Right cardiac atrium (tissue), 5 donors: ENCODE data around the gene GPR39. TPM values are rescaled to one million over a fixed set of nuclear protein-coding genes. Genes with fewer than 3 reads are reported as not detected.

Experiments
- ATAC-seq, 2 donors: fragments of 200-7000 bp; cut with Tn5 transposase; one replicate each; pipeline versions ENCODE4 v1.8.0 to v1.9.1; 2020; ENCODE audit warnings: moderate library complexity in 2 of 2, mild to moderate bottlenecking in 1 of 2
- DNase-seq, 3 donors: peaks; one replicate each; pipeline ENCODE4 v3.0.0-alpha.2; 2020
- H3K27ac ChIP-seq: one replicate; pipeline ENCODE4 v1.5.1; 2013; ENCODE audit warnings: mild to moderate bottlenecking, low read length, control low read depth, moderate library complexity
- H3K27me3 ChIP-seq: one replicate; pipeline ENCODE4 v1.6.1; 2013; ENCODE audit not compliant: control insufficient read depth, insufficient read depth
- H3K4me1 ChIP-seq: one replicate; pipeline ENCODE4 v1.6.1; 2013; ENCODE audit warnings: low read length; ENCODE audit not compliant: control insufficient read depth, insufficient read depth
- H3K4me3 ChIP-seq: one replicate; pipeline ENCODE4 v1.5.1; 2013; ENCODE audit warnings: low read length, control low read depth
- H3K9me3 ChIP-seq: one replicate; pipeline ENCODE4 v1.6.1; 2013; ENCODE audit warnings: low read length; ENCODE audit not compliant: control insufficient read depth
- WGBS: extraction: QIAGEN DNeasy Blood & Tissue Kit; methylation state at CpG from one replicate; pipeline ENCODE4 v1.1.7; 2013; 5-methylcytosine and 5-hydroxymethylcytosine counted together
- intact Hi-C, 4 donors: fragments of 100-400 bp; cut with DNase I; formaldehyde crosslinking; loops; one replicate each; pipeline versions ENCODE4 v1.11.0 to v1.14.0; 2022 to 2023
- polyA plus RNA-seq: library from polyadenylated mRNA; stranded (reverse); fragments of 200-250 nt; gene quantifications from one replicate; pipeline ENCODE4 v1.2.3, GENCODE V29; 2013
- total RNA-seq, 4 donors: library from RNA; stranded (reverse); fragmentation: NEBNext Ultra II Directional; extraction: Animal tissue kit (Norgen Biotek cat#: 25700); gene quantifications; one replicate each; pipeline ENCODE4 v1.2.1, GENCODE V29; 2021
- donor health status: healthy with polysubstance abuse.
- donor health status: DM: no; HTN: yes; CAD: no.
- donor health status: DM: no; HTN: no; CAD: no.
- donor health status: DM: no; HTN: yes; CAD: no; lungs with severe emphysema.
- donor health status: DM: yes; HTN: yes; CAD: no.

Gene GPR39
- total and polyA plus RNA-seq, 5 donors: not detected

- 64% methylated on average over 9 of the region's 9 CpGs for WGBS
- no peak overlapping the region for H3K27ac ChIP-seq
- no peaks in the 10 kb centered on the region for H3K9me3 ChIP-seq
- no peaks in the 10 kb centered on the region for H3K27me3 ChIP-seq
- intact Hi-C loops: no loop called here
- ATAC-seq (no peak), DNase-seq (no peak)
- H3K4me1 ChIP-seq: no peaks in the 10 kb centered on the region
- no peak overlapping the region for H3K4me3 ChIP-seq
Observed at GRCh38 chr2:132623096-132623839, 206.7 kb downstream of the GPR39 start.

- H3K27ac ChIP-seq: no peak overlapping the region
- WGBS: 75% methylated on average over 3 of the region's 3 CpGs
- H3K4me1 ChIP-seq: no peaks in the 10 kb centered on the region
- H3K27me3 ChIP-seq: no peaks in the 10 kb centered on the region
- H3K9me3 ChIP-seq: no peaks in the 10 kb centered on the region
- H3K4me3 ChIP-seq: no peak overlapping the region
- ATAC-seq (no peak), DNase-seq (no peak)
- intact Hi-C loops: no loop called here
Observed at GRCh38 chr2:132627536-132627935, 210.9 kb downstream of the GPR39 start.

- Histone ChIP-seq H3K27ac (no peak overlapping the region), H3K4me1 (no peaks in the 10 kb centered on the region), H3K27me3 (no peaks in the 10 kb centered on the region), H3K9me3 (no peaks in the 10 kb centered on the region), H3K4me3 (no peak overlapping the region)
- no peak for DNase-seq
- ATAC-seq: no peak
- intact Hi-C loops: no loop called here
- WGBS: 67% methylated on average over 6 of the region's 6 CpGs
Observed at GRCh38 chr2:132632000-132632649, 215.5 kb downstream of the GPR39 start.

GRCh38 chr2:132633635-132634034 lies 217.0 kb downstream of the GPR39 start:
- ATAC-seq (no peak), DNase-seq (no peak)
- Histone ChIP-seq H3K4me1 (no peaks in the 10 kb centered on the region), H3K27ac (no peak overlapping the region), H3K9me3 (no peaks in the 10 kb centered on the region), H3K4me3 (no peak overlapping the region), H3K27me3 (no peaks in the 10 kb centered on the region)
- intact Hi-C loops: no loop called here
- WGBS: 79% methylated on average over 2 of the region's 2 CpGs

- Histone ChIP-seq H3K27me3 (no peaks in the 10 kb centered on the region), H3K4me3 (no peak overlapping the region), H3K4me1 (no peaks in the 10 kb centered on the region), H3K9me3 (no peaks in the 10 kb centered on the region), H3K27ac (no peak overlapping the region)
- 20% methylated on average over 1 of the region's 1 CpG for WGBS
- ATAC-seq (no peak), DNase-seq (no peak)
- intact Hi-C loops: no loop called here
Observed at GRCh38 chr2:132636346-132636745, 219.7 kb downstream of the GPR39 start.

GRCh38 chr2:132638313-132639040 lies 221.9 kb downstream of the GPR39 start:
- Histone ChIP-seq H3K4me3 (no peak overlapping the region), H3K27me3 (no peaks in the 10 kb centered on the region), H3K27ac (no peak overlapping the region), H3K9me3 (no peaks in the 10 kb centered on the region), H3K4me1 (no peaks in the 10 kb centered on the region)
- ATAC-seq (no peak), DNase-seq (no peak)
- intact Hi-C loops: no loop called here
- 82% methylated on average over 5 of the region's 5 CpGs for WGBS

- intact Hi-C loops: no loop called here
- no peak for ATAC-seq
Observed at GRCh38 chr2:132640116-132640515, 223.5 kb downstream of the GPR39 start.

GRCh38 chr2:132641819-132642218 lies 225.2 kb downstream of the GPR39 start:
- no peak for DNase-seq
- no peak overlapping the region for H3K4me3 ChIP-seq
- no peaks in the 10 kb centered on the region for H3K4me1 ChIP-seq
- ATAC-seq: no peak
- no peaks in the 10 kb centered on the region for H3K9me3 ChIP-seq
- no peak overlapping the region for H3K27ac ChIP-seq
- no peaks in the 10 kb centered on the region for H3K27me3 ChIP-seq
- intact Hi-C loops: no loop called here

More at GRCh38 chr2:132640116-132640515, 223.5 kb downstream of the GPR39 start:
- Histone ChIP-seq H3K4me3 (no peak overlapping the region), H3K27ac (no peak overlapping the region), H3K4me1 (no peaks in the 10 kb centered on the region), H3K27me3 (no peaks in the 10 kb centered on the region), H3K9me3 (no peaks in the 10 kb centered on the region)
- no peak for DNase-seq

GRCh38 chr2:132642415-132642814 lies 225.8 kb downstream of the GPR39 start:
- intact Hi-C loops: no loop called here
- WGBS: 42% methylated on average over 2 of the region's 2 CpGs
- no peaks in the 10 kb centered on the region for H3K4me1 ChIP-seq
- no peaks in the 10 kb centered on the region for H3K27me3 ChIP-seq
- ATAC-seq: no peak
- DNase-seq: no peak
- no peaks in the 10 kb centered on the region for H3K9me3 ChIP-seq
- H3K27ac ChIP-seq: no peak overlapping the region
- H3K4me3 ChIP-seq: no peak overlapping the region

- intact Hi-C loops: no loop called here
- H3K27me3 ChIP-seq: no peaks in the 10 kb centered on the region
- no peaks in the 10 kb centered on the region for H3K4me1 ChIP-seq
- H3K4me3 ChIP-seq: no peak overlapping the region
- peak in 1 of 3 donors; percentile 54 for DNase-seq
- no peaks in the 10 kb centered on the region for H3K9me3 ChIP-seq
- no peak overlapping the region for H3K27ac ChIP-seq
- ATAC-seq: peak in 1 of 2 donors; percentile 31
- WGBS: 80% methylated on average over 35 of the region's 35 CpGs
Observed at GRCh38 chr2:132645176-132645575, 228.6 kb downstream of the GPR39 start.
